Measurements from ENCODE around the gene SLC8A3.

Gene SLC8A3

DNA sequence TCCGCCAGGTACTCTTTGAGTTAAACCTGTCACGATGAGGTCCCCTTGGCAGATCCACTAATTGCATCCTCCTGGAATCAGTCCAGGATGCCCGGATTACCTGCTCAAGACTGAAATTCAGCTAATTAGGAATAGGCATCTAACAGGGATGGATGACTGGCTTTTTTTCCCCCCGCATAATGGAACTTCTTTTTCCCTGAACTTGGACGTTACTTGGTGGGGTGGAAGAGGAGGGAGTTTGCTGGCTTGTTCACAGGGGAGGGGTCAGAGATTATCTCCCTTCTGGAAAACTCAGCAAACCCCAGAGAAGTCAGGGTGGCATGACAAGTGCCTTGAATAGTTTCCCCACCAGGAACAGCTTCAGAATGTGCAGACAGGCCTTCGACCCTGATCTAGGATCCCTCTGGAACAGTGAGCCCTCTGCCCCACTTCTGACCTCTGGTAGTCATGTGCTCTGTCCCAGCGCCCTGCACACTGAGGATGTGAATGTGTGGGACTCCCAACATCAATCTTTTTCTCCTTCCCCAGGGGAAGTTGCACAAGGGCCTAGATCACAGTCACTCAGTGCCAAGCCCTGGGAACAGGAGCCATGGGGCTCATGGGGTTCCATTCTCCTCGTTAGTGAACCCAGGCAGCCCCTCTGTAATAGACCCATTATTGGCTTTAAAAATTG lies 167.1 kb downstream of the SLC8A3 start:
- H3K9me3 ChIP-seq (ENCODE audit: control insufficient read depth, low read length): no peaks in the 10 kb centered on the region
- no peak for DNase-seq
- peaks cover 4% of the 10 kb centered on the region for H3K4me1 ChIP-seq (ENCODE audit: control insufficient read depth, insufficient read depth, low read length, poor library complexity, severe bottlenecking)
- no peaks in the 10 kb centered on the region for H3K36me3 ChIP-seq (ENCODE audit: control insufficient read depth, insufficient read depth, low read length)
- no peaks in the 10 kb centered on the region for H3K27me3 ChIP-seq (replicated peaks; ENCODE audit: control insufficient read depth, insufficient read depth, low read length, poor library complexity, severe bottlenecking)
- no peak overlapping the region for H3K4me3 ChIP-seq (ENCODE audit: insufficient read depth, low read depth, low read length, poor library complexity, severe bottlenecking)
- no peak overlapping the region for H3K27ac ChIP-seq (ENCODE audit: insufficient read depth, low read length, poor library complexity, severe bottlenecking)

DNA sequence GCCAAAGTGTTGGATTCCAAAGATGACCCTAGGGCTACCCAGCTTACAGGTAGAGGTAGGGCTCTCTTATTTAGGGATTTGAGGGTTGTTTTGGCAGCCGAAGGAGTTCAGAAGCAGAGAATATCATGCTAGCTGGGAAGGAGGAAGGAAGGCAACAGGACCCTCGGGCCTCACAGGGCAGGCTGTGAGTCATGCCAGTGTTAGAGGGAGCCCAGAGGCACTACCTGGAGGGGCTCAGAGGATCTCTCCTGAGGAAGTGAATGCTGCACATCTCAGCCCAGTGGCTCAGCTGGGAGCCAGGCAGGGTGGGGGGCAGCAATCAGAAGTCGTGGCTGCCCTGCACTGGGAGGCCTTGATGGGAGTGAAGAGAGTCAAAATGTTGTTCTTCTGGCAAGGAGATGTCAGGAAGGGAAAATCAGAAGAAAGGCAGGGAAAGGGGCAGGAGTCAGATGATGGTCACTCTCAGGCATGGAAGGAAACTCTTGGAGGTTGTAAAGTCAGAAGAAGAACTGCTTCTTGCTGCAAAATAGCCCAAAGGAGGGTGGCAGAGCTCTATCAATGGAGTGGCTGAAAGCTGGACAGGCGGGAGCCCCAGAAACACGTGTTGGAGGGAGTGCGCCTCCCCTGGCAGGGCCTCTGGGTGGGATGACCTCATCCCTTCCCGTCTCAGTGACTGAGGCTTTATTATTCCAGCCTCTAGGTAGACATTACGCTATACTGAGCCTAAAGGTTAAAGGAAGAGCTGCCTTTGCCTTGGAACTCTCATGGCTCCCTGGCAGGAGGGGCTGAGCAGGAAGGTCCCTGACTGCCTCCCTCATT lies 168.2 kb downstream of the SLC8A3 start:
- Histone ChIP-seq H3K9me3 (ENCODE audit: control insufficient read depth, low read length) (no peaks in the 10 kb centered on the region), H3K4me1 (ENCODE audit: control insufficient read depth, insufficient read depth, low read length, poor library complexity, severe bottlenecking) (peaks cover 4% of the 10 kb centered on the region), H3K27ac (ENCODE audit: insufficient read depth, low read length, poor library complexity, severe bottlenecking) (no peak overlapping the region), H3K36me3 (ENCODE audit: control insufficient read depth, insufficient read depth, low read length) (no peaks in the 10 kb centered on the region), H3K4me3 (ENCODE audit: insufficient read depth, low read depth, low read length, poor library complexity, severe bottlenecking) (no peak overlapping the region), H3K27me3 (replicated peaks; ENCODE audit: control insufficient read depth, insufficient read depth, low read length, poor library complexity, severe bottlenecking) (no peaks in the 10 kb centered on the region)
- no peak for DNase-seq

DNA sequence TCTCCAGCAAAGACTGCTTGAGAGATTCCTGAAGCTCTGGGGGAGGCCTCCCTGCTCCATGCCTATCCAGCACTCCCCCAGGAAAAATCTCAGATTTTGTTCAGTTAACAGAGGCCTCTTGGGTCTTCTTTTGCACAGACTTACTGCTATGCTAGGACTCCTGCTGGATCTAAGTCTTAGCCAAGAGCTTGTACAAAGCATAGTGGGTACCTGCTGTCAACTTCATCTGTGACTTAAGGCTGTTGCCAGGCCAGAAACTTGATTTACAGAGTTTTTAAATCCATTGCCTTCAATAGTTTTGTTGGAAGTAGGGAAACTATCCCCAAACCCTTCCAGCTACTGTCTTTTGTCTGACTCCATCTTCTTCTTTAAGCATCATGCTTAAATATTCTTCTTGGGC lies 169.1 kb downstream of the SLC8A3 start:
- Histone ChIP-seq H3K4me1 (ENCODE audit: control insufficient read depth, insufficient read depth, low read length, poor library complexity, severe bottlenecking) (peaks cover 4% of the 10 kb centered on the region), H3K4me3 (ENCODE audit: insufficient read depth, low read depth, low read length, poor library complexity, severe bottlenecking) (no peak overlapping the region), H3K36me3 (ENCODE audit: control insufficient read depth, insufficient read depth, low read length) (no peaks in the 10 kb centered on the region), H3K27ac (ENCODE audit: insufficient read depth, low read length, poor library complexity, severe bottlenecking) (no peak overlapping the region), H3K27me3 (replicated peaks; ENCODE audit: control insufficient read depth, insufficient read depth, low read length, poor library complexity, severe bottlenecking) (no peaks in the 10 kb centered on the region), H3K9me3 (ENCODE audit: control insufficient read depth, low read length) (no peaks in the 10 kb centered on the region)
- no peak for DNase-seq

GRCh38 chr14:70018713-70019211 lies 170.0 kb downstream of the SLC8A3 start:
- H3K4me1 ChIP-seq (ENCODE audit: control insufficient read depth, insufficient read depth, low read length, poor library complexity, severe bottlenecking): peaks cover 4% of the 10 kb centered on the region
- H3K4me3 ChIP-seq (ENCODE audit: insufficient read depth, low read depth, low read length, poor library complexity, severe bottlenecking): no peak overlapping the region
- no peaks in the 10 kb centered on the region for H3K27me3 ChIP-seq (replicated peaks; ENCODE audit: control insufficient read depth, insufficient read depth, low read length, poor library complexity, severe bottlenecking)
- no peaks in the 10 kb centered on the region for H3K36me3 ChIP-seq (ENCODE audit: control insufficient read depth, insufficient read depth, low read length)
- DNase-seq: no peak
- no peaks in the 10 kb centered on the region for H3K9me3 ChIP-seq (ENCODE audit: control insufficient read depth, low read length)
- no peak overlapping the region for H3K27ac ChIP-seq (ENCODE audit: insufficient read depth, low read length, poor library complexity, severe bottlenecking)

- H3K4me3 ChIP-seq (ENCODE audit: insufficient read depth, low read depth, low read length, poor library complexity, severe bottlenecking): no peak overlapping the region
- no peak for DNase-seq
- peaks cover 4% of the 10 kb centered on the region for H3K4me1 ChIP-seq (ENCODE audit: control insufficient read depth, insufficient read depth, low read length, poor library complexity, severe bottlenecking)
- no peaks in the 10 kb centered on the region for H3K36me3 ChIP-seq (ENCODE audit: control insufficient read depth, insufficient read depth, low read length)
- H3K27ac ChIP-seq (ENCODE audit: insufficient read depth, low read length, poor library complexity, severe bottlenecking): no peak overlapping the region
- H3K9me3 ChIP-seq (ENCODE audit: control insufficient read depth, low read length): no peaks in the 10 kb centered on the region
- no peaks in the 10 kb centered on the region for H3K27me3 ChIP-seq (replicated peaks; ENCODE audit: control insufficient read depth, insufficient read depth, low read length, poor library complexity, severe bottlenecking)
Observed at GRCh38 chr14:70018230-70018629, 170.5 kb downstream of the SLC8A3 start.

DNA sequence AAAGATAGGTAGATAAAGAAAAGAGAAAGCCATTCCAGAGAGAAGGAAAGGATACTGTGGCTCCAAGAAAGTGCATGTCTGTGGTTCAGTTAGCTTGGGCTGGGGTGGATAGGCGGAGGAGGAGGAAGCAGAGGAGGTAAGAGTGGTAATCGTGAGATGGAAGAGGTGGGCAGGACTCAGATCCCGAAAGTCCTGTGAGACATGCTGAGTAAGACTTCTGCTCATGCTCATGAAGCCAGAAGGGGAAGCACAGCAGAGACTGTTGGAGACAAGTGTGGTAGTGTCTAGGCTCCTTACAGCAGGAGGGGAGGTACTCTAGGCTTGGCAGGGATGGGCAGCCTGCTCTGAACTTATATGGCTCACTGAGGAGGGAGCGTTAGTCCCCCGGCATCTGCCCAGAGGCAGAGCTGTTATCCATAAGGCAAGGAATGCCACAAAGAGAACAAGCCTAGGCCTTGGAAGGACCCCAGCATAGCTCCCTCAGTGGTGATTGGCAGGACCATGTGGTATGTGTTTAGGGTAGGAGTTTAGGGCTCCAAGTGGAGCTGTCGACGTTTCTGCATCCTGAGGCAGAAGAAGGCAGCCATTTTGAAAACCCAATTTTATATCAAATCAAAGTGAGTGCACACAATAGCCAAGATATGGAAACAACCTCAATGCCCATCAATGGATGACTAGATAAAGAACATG lies 174.2 kb downstream of the SLC8A3 start:
- H3K36me3 ChIP-seq (ENCODE audit: control insufficient read depth, insufficient read depth, low read length): no peaks in the 10 kb centered on the region
- no peak overlapping the region for H3K27ac ChIP-seq (ENCODE audit: insufficient read depth, low read length, poor library complexity, severe bottlenecking)
- no peak overlapping the region for H3K4me3 ChIP-seq (ENCODE audit: insufficient read depth, low read depth, low read length, poor library complexity, severe bottlenecking)
- H3K4me1 ChIP-seq (ENCODE audit: control insufficient read depth, insufficient read depth, low read length, poor library complexity, severe bottlenecking): peaks cover 4% of the 10 kb centered on the region
- no peaks in the 10 kb centered on the region for H3K27me3 ChIP-seq (replicated peaks; ENCODE audit: control insufficient read depth, insufficient read depth, low read length, poor library complexity, severe bottlenecking)
- no peak for DNase-seq
- no peaks in the 10 kb centered on the region for H3K9me3 ChIP-seq (ENCODE audit: control insufficient read depth, low read length)

- H3K36me3 ChIP-seq (ENCODE audit: control insufficient read depth, insufficient read depth, low read length): no peaks in the 10 kb centered on the region
- no peak overlapping the region for H3K4me3 ChIP-seq (ENCODE audit: insufficient read depth, low read depth, low read length, poor library complexity, severe bottlenecking)
- H3K4me1 ChIP-seq (ENCODE audit: control insufficient read depth, insufficient read depth, low read length, poor library complexity, severe bottlenecking): no peaks in the 10 kb centered on the region
- no peak for DNase-seq
- H3K27me3 ChIP-seq (replicated peaks; ENCODE audit: control insufficient read depth, insufficient read depth, low read length, poor library complexity, severe bottlenecking): no peaks in the 10 kb centered on the region
- no peak overlapping the region for H3K27ac ChIP-seq (ENCODE audit: insufficient read depth, low read length, poor library complexity, severe bottlenecking)
- H3K9me3 ChIP-seq (ENCODE audit: control insufficient read depth, low read length): no peaks in the 10 kb centered on the region
Observed at GRCh38 chr14:70013271-70013873, 175.4 kb downstream of the SLC8A3 start.

DNA sequence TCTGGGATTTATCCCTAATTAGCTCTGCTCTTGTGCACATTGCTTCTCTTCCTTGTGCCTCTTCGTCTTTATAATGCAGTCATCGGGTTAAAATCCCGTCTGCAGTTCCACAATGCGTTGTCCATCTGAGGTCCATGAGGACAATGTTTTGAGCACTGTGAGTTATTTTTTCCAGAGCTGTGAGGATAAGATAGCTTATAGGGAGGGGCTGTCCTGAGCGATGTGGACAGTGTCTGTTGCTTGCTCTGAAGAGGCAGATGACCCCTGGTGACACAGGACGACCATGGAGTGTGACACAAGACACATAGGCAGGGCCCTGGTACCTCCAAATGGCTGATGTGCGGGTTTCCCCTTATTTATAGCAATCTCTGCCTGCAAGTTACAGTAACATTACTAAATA lies 177.0 kb downstream of the SLC8A3 start:
- DNase-seq: no peak
- Histone ChIP-seq H3K36me3 (ENCODE audit: control insufficient read depth, insufficient read depth, low read length) (no peaks in the 10 kb centered on the region), H3K27ac (ENCODE audit: insufficient read depth, low read length, poor library complexity, severe bottlenecking) (no peak overlapping the region), H3K4me1 (ENCODE audit: control insufficient read depth, insufficient read depth, low read length, poor library complexity, severe bottlenecking) (no peaks in the 10 kb centered on the region), H3K9me3 (ENCODE audit: control insufficient read depth, low read length) (no peaks in the 10 kb centered on the region), H3K27me3 (replicated peaks; ENCODE audit: control insufficient read depth, insufficient read depth, low read length, poor library complexity, severe bottlenecking) (no peaks in the 10 kb centered on the region), H3K4me3 (ENCODE audit: insufficient read depth, low read depth, low read length, poor library complexity, severe bottlenecking) (no peak overlapping the region)

GRCh38 chr14:70011098-70011497 lies 177.7 kb downstream of the SLC8A3 start:
- no peaks in the 10 kb centered on the region for H3K36me3 ChIP-seq (ENCODE audit: control insufficient read depth, insufficient read depth, low read length)
- no peak overlapping the region for H3K27ac ChIP-seq (ENCODE audit: insufficient read depth, low read length, poor library complexity, severe bottlenecking)
- no peak overlapping the region for H3K4me3 ChIP-seq (ENCODE audit: insufficient read depth, low read depth, low read length, poor library complexity, severe bottlenecking)
- H3K27me3 ChIP-seq (replicated peaks; ENCODE audit: control insufficient read depth, insufficient read depth, low read length, poor library complexity, severe bottlenecking): no peaks in the 10 kb centered on the region
- no peak for DNase-seq
- H3K4me1 ChIP-seq (ENCODE audit: control insufficient read depth, insufficient read depth, low read length, poor library complexity, severe bottlenecking): no peaks in the 10 kb centered on the region
- no peaks in the 10 kb centered on the region for H3K9me3 ChIP-seq (ENCODE audit: control insufficient read depth, low read length)
